ENCODE measurements around the gene SLC7A6OS.
A peak's percentile ranks its signal among the peaks of the same experiment; 100 is the strongest.

SLC7A6OS gene

DNA sequence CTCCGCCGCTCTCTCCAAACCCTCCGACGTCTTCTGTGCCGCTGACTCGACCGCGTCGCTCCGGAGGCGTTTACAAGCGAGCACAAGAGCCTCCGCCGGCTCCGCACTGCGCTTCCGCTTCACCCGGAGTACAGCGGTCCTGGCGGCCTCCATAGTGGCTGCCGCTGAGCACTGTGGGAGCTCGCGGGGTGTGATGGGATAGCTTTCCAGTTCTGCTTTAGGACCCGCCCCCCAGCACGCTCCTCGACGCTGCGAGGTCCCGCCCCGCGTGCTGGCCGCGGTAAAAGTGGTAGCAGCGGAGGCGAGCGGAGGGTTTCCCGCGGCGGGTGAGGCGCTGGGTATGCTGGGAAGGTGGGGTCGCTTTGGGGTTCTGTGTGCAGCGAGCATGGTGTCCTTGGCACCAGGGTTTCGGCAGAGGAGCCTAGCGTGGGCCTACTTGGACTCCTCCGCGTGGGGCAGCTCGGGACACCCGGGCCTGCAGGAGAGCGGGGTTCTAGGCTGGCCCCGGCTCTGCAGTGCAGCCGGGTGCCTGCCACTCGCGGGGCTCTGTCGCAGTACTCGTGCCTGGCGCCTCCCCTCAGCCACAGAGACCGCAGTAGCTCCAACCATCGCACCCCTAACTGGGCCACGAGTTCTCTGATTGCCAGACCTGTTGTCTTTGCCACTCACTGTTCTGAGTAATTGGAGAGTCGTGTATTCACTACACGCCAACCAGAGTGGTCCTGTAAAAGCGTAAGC, at the start of gene SLC7A6OS, which contains the start of gene PRMT7:
Gene SLC7A6OS (minus strand): TSS at position 173 of the 738 bp plus-strand sequence. CDS start 20 bp downstream, at position 153.
Gene PRMT7 (plus strand): TSS at position 246 of the 738 bp plus-strand sequence. CDS start 4,961 bp downstream, outside the sequence.
- peak; percentile 95 for DNase-seq

- no peak for DNase-seq
These were observed 48.8 kb upstream of the SLC7A6OS start for GRCh38 chr16:68359398-68360191.

DNA sequence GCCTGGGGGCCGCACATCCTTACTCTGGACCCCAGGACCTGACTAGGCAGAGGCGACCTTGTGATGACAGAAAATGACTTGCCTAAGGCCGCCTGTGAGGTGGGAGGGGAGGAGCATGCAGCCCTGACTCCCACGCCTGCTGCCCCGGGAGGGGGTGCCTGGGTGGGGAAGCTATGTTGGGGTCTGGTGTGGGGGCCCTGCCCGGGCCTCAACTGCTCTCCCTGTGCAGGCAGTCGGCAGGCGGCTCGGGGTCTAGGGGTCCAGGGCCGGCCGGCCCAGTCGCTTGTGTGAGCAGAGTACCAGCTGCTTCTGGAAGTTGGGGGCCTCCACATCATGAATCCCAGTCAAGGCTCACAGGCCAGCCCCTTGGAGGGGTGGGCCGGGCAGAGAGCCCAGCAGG, 48.2 kb upstream of the SLC7A6OS start:
- DNase-seq: no peak

- no peak for DNase-seq
These were observed 47.2 kb upstream of the SLC7A6OS start for GRCh38 chr16:68357923-68358322.

DNA sequence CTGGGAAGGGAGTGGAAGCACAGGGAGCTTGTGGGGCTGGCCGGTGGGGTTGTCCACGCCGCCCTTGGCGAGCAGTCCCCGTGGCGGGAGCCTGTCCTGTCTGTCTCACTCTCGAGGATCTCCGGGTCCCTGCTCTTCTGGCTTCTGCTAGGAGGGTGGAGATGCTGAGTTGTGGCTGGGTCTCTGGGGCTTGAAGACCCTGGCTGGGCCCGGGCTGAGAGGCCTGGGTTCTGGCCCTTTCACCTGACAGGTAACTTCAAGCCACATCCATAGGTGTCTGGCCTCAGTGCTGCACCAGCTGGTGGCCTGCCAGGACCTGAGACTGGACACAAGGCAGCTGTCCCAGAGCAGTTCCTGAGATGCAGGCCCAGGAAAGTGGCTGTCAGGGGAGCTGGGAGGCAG, 46.8 kb upstream of the SLC7A6OS start:
- DNase-seq: no peak

DNA sequence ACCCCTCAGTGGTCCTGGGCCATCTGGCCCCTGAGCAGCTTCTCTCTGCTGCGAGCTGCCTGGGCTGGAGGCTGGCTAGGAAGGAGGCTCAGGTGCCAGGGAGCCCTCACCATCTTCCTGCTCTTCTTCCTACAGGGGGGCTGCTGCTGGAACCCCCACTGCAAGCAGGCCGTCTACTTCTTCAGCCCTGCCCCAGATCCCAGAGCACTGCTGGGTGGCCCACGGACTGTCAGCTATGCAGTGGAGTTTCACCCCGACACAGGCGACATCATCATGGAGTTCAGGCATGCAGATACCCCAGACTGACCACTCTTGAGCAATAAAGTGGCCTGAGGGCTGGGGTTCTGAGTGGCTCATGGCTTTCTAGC, 46.2 kb upstream of the SLC7A6OS start:
- DNase-seq: no peak

DNA sequence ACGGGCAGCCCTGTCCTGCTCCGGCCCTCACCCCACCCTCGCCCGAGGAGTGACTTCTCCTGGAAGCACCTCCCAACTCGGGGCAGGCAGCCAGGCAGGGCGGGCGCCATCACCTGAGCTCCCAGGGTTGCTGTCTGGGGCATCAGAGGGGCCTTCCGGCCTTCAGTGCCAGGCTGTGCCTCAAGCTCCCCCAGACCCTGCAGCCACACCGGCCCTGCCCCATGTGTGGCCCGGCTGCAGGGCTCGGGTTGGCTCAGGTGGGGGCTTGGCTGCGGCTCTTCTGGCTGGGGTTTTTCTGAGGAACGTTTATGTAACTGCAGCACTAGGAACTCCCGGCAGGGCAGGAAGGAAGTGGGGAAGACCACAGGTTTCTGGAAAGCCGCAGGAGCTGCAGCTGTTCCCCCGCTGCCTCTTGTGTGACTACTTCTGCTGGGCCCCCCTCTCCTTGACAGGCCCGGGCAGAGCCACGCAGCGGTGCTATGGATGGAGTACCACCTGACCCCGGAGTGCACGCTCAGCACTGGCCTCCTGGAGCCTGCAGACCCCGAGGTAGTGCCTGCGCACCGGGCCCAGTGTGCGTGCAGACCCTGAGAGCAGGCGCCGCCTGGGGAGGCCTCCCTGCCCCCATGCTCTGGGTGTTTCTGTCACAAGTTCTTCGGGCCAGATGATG, 45.6 kb upstream of the SLC7A6OS start:
- no peak for DNase-seq

DNA sequence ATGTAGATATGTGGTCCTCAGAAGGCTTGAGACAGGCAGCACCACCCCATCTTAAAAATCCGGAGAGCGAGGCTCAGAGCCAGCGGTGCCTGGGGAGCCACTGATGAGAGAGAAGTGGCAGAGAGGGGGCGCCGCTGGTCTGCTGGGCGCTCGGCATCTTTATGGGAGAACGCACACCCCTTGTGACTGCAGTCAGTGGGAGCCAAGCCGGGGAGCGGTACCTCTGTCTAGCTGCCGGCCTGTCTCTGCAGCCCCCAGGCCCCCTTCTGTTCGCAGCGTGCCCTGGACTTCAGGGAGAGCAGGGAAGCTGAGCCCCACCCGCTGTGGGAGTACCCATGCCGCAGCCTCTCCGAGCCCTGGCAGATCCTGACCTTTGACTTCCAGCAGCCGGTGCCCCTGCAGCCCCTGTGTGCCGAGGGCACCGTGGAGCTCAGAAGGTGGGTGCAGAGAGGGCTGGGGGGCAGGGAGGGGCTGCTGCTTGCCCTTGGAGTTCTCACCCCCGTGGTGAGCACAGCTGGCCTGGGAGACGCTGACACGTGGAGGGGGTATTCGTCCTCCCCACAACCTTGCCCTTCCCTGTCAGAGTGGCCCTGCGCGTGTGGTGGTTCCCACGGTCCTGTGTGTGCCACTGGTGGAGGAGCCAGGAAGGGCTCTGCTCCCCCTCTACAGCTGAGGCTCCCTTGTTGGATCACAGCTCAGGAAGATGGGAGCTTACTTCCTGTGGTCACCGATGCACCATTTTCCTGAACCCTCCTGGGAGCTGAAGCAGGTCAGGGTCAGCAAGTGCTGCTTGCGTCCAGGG, 44.9 kb upstream of the SLC7A6OS start:
- DNase-seq: no peak

GRCh38 chr16:68354816-68355215, 44.1 kb upstream of the SLC7A6OS start:
- DNase-seq: no peak

DNA sequence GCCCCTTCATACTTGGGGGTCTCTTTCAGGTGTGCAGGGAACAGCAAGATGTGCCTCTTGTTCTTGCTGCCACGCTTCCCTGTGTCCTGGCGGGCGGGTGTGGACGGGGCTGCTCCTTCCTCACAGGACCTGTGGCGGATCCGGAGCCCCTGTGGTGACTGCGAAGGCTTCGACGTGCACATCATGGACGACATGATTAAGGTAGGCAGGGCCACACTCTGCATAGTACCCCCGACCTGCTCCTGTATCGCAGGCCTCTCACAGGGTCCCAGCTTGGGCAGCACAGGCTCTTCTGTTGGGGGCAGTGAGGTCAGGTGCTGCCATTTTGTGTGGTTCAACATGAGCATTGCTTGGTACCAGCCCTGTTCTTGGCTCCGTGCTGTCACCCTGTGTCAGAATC, 42.6 kb upstream of the SLC7A6OS start:
- no peak for DNase-seq

DNA sequence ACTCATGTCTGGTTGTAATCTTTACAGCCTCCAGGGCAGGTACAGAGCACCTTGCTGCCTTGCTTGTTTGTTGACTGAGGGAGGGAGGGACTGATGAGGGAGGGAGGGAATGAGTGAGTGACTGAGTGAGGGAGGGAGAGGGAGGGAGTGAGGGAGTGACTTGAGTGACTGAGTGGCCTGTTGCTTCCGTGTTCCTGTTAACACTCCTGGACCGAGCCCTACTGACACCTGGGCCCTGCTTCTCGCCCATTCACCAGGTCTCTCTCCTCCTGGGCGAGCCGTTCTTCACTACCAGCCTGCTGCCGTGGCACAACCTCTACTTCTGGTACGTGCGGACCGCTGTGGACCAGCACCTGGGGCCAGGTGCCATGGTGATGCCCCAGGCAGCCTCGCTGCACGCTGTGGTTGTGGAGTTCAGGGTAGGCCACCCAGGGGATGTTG, 41.3 kb upstream of the SLC7A6OS start:
- no peak for DNase-seq

- DNase-seq: no peak
These were observed 40.7 kb upstream of the SLC7A6OS start for GRCh38 chr16:68351463-68351862.

DNA sequence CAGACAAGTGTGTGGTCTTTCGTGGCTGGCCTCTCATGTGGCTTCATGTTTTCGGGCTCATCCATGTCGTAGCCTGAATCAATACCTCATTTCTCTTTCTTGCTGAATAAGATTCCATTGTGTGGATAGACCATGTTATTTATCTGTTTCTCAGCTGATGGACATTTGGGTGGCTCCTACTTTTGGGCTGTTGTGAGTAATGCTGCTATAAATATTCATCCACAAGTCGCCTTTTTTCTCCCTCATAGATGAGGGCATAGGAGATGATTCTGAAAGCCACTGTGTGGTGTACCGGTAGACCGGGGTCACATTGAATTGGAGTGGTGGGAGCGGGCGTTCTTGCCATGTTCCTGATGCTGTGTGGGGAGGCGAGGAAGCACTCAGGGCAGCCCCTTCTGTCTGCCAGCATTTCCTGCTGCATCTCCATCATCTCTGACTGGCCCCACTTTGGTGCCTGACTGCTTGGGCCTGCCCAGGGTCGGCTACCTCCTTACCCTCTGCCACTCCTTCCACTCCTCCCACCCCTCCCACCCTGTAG, 40.1 kb upstream of the SLC7A6OS start:
- no peak for DNase-seq

- no peak for DNase-seq
These were observed 39.2 kb upstream of the SLC7A6OS start for GRCh38 chr16:68349838-68350410.

GRCh38 chr16:68348639-68349445, 38.1 kb upstream of the SLC7A6OS start:
- DNase-seq: no peak

DNA sequence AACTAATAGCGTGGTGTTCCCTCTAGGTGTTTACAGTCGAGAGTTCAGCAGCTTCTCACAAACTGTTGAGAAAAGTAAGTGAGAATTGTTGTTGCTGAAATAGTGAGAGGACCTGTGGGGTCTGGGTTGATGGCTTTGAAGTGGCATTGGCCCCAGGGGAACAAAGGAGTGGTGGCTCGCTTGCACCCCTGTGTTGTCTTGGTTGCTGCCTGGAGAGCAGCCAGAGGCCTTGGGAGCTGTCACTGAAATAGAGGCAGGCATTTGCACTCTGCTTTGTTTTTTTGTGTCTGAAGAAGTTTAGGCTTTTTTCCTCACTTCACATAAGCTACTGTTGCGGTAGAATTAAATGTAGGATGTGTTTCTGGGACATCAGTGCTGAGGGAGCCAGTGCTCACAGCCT, 36.9 kb upstream of the SLC7A6OS start:
- no peak for DNase-seq

DNA sequence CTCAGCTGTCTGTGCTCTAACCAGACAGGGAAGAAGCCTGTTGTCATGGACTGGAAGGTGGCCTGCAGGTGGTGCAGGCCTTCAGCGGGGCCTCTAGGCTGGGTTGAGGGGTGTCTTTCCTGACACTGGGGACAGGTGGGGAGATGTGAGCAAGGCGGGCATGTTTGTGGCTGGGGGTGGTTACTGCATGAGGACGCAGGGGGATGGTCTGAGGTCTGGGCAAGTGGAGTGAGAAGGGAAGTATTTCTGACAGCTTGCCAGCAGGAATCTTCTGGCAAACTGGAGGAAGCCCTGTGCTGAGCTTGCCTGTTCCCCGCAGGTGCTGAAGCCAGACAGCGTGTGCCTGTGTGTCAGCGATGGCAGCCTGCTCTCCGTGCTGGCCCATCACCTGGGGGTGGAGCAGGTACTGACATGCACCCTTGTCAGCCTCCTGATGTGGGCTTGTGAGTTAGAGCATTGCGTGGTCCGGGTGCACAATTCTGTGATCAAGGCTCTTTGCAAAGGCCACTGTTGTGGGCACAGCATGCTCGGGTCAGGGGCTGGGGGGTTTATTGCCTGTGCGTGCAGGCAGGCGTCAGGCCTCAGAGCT, 36.2 kb upstream of the SLC7A6OS start:
- DNase-seq: no peak

GRCh38 chr16:68345958-68346635, 35.4 kb upstream of the SLC7A6OS start:
- no peak for DNase-seq

- no peak for DNase-seq
These were observed 34.6 kb upstream of the SLC7A6OS start for GRCh38 chr16:68345351-68345810.

DNA sequence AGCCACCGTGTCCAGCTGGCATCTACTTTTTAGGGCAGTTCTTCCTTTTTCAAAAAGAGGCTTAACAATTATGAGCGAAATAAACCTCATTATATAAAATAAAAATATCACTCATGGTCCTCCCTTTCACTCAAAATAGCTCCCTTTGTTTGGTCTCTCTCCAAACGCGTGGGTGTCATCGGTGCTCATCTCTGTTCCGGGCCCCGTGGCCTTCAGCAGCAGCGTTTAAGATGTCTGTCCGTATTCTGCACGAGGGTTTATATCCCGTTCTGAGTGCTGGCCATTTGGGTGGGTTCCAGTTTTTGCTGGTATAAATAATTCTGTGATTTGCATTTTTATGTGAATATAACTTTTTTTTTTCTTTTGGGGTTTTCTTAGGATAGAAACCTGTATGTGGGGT, 33.5 kb upstream of the SLC7A6OS start:
- DNase-seq: no peak

Data from midbrain (tissue), 1 donor.